HG03378 (cell line): ENCODE data around the gene LONRF2.

Experiments
- ATAC-seq: cut with Tn5 transposase; IDR thresholded peaks from one replicate; pipeline ENCODE4 v1.9.1; 2021; ENCODE audit warnings: mild to moderate bottlenecking, moderate library complexity; ENCODE audit not compliant: unreplicated experiment

The LONRF2 gene

DNA sequence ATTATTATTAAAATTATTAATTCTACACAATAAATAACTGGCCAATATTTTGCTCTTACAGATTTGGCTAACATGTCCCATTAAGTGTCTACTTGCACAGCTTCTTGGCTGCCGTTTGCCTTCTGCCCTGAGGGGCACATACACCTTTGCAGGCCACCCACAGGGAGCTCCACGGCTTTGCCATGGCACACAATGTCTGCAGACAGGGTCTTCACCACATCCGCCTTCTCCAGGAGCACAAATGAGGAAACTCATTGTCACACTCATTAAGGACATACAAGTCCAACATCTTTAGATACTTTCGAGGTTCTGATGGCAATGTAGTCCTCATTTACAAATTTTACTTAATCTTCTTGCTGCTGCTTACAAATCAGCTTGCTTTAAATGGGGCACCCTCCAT, 45.6 kb downstream of the LONRF2 start:
- no peak for ATAC-seq

DNA sequence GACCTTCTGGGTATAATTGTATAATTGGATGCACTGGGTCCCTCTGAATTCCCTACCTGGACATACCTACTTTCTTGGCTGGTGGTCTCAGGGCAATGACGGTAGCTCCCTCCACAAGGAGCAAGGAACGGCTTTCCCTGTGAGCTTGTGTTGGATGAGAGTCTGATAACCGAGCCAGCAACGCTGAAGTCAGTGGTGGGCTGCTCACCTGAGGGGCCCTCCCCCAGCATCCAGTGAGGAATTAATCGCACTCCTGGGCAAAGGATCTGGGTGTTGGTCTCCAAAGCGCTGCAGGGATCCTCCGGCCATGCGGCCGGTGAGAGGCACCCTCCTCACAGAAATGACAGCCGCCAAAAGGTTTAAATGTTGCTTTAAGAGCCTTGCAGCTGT, 47.1 kb downstream of the LONRF2 start:
- ATAC-seq = no peak

DNA sequence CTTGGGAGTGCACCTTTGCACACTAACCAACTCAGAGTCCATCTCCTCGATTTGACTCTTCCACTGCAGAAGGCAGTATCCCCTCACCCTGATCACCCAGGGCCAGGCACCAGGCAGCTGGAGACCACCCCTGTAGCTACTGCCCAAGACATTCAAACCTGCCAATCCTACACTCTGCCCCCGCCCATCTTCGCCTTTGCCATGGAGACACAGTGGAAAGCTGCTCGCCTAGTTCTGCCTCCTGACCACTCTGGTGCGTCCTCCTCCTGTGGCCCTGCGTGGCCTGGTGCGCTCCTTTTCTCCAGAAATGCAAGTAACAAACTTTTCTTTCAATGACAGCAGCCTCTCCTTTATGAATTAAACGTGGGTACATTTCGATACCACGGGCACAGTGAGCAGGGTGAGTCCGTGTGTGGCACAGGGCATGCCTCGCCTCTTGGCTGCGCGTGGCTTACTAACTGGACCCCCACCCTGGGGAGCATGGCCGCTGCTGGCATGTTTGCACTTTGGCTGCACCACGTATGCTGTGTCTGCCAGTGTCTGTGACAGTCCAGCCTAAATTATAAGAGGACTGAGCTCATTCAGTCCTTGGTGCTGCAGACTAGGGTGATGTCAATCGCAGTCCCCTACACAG, 47.6 kb downstream of the LONRF2 start:
- ATAC-seq = no peak

DNA sequence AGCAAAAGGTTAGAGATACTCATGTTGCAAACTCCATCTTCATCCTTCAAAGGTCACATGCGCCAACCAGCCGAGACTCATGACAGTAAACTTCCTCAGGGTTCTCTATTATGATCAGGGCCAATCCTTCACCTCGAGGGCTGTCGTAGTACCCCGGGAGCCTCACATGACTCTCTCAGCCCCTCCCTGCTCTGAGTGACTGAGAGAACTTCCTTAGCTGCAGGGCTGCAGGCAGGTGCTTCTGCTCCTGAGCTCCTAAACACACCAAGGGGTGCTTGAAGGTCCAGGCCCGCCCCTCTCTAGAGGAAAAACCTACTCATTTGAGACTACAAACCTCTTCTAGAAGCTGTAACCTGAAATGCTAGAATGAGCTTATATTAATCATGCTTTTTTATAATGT, 48.2 kb downstream of the LONRF2 start:
- no peak for ATAC-seq

DNA sequence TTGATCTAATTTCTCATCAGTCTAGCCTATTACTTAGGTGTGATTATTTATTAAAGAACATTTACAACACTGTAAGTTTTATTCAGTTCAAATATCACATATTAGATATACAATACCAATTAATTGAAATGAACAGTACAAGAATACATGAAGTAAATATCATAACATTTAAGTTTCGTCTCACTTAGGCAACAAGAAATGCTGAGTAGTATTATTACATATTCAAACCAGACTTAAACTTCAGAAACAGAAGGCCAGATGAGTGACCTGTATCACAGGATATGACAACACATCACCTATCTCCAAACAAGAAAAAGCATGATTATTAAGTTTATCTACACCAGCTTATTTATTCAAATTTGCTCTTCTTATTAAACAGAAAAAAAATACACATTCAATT, 48.9 kb downstream of the LONRF2 start:
- ATAC-seq = no peak

DNA sequence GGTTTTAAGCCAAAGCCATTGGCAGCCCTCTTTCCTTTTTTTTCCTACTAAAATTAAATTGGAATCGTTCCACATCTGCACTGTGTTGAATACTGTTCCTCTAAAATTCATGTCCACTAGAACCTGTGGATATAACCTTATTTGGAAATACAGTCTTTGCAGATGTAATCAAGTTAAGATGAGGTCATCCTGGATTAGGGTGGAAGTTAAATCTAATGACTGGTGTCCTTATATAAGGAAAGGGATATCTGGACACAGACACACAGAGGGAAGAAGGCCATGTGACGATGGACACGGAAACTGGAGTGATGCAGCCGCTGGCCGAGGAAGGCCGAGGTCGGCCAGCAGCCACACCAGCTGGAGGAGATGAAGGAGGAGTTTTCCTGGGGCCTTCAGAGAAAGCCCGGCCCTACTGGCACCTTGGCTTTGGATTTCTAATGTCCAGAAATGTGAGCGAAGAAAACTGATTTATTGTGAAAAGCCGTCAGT, 49.4 kb downstream of the LONRF2 start:
- ATAC-seq = no peak

DNA sequence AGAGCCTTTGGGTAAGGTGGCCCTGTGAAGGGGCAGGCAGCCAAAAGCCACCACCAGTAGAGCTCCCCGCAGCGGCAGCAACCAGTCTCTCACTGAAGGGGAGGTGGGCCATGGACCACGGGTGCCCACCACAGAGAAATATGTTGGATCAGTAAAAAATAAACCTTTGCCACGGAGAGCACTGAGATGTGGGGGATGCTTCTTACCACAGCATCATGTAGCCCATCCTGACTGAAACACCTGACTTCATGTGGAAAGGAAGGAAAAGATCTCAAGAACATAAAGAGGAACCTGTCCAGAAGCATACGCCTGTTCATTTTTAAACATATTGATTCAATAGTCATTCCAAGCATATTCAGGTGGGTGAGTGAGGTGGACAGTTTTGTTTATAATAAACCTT, 51.1 kb downstream of the LONRF2 start:
- ATAC-seq = no peak

DNA sequence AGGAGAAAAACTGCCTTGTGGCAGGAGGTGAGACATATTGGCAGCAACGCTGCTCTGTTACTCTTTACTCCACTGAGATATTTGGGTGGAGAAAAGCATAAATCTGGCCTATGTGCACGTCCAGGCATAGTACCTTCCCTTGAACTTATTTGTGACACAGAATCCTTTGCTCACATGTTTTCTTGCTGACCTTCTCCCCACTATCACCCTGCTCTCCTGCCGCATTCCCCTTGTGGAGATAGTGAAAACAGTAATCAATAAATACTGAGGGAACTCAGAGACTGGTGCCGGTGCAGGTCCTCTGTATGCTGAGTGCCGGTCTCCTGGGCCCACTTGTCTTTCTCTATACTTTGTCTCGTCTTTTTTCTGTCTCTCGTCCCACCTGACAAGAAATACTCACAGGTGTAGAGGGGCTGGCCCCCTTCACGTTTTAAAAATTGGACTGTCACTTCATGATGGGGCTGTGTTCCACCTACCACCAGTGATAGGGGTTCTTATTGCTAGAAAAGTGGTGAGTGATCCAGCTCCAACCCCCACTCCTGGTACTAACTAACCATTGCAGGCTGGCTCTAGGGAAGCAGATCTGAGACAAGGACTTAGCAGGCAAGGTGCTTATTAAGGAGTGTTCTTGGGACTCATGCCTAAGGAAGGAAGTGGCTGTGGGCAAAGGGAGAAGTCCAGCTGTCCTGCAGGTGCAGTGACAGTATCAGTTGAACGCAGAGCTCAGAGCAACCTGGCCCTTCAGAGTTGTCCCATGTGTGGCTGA, 51.7 kb downstream of the LONRF2 start:
- ATAC-seq = no peak

DNA sequence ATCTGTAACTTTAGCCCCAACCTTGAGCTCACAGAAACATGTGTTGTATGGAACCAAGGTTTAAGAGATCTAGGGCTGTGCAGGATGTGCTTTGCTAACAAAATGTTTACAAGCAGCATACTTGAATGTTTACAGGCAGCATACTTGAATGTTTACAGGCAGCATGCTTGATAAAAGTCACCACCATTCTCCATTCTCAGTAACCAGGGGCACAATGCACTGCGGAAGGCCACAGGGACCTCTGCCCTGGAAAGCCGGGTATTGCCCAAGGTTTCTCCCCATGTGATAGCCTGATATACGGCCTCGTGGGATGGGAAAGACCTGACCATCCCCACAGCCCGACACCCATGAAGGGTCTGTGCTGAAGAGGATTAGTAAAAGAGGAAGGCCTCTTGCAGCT, 52.4 kb downstream of the LONRF2 start:
- ATAC-seq = no peak

DNA sequence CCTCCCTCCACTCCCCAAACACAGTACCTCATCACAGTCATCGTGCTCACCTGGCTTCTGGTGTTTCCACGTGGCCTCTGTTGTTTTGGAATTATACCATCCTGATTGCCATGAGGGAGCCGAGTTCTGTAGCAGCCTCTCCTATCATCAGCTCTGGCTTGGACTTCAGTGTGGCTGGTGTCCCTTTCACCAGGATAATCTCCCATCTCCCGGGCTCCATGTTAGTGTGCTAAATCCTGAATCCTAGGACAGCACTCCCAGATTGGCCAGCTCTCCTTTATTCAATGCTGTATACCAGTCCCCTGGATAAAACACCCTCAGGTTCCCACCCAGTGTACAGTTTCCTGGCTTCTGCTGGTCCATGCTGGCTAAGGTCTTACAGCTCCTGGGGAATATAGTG, 53.3 kb downstream of the LONRF2 start:
- no peak for ATAC-seq

DNA sequence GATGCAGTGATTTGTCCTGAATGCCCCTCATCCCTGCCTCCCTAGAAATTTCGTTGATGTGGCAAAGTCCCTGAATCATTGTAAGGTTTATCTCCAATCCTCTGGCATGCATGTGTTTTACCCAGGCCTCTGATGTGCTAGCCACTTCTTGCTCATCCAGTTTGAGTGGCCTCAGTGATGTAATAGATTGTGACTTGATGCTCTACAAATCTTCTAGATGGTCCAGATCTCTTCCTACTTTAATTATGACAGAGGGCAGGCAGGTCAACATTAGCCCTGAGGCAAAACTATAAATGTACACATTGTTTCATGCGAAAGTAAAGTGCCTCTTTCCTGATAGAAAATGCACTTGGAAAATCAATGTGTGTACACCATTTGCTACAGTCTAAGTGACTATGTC, 54.5 kb downstream of the LONRF2 start:
- ATAC-seq = no peak

DNA sequence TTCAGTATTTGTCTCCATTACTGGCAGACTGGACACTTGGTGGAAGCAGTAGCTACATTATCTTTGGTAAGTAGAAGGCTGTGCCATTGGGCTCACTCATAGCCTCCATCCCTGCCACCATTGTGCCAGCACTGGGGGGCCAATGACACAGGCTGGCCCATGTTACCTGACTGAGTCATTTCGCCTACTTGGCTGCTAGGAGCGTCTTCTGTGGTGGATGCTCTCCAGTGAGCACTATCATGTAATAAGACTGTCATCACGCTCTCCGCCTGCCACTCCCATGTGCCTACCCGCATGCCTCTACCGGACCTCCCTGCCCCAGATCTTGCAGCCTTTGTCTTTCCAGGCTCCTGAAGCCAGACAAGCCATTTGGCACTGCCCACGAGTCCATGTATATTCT, 56.2 kb downstream of the LONRF2 start:
- no peak for ATAC-seq

DNA sequence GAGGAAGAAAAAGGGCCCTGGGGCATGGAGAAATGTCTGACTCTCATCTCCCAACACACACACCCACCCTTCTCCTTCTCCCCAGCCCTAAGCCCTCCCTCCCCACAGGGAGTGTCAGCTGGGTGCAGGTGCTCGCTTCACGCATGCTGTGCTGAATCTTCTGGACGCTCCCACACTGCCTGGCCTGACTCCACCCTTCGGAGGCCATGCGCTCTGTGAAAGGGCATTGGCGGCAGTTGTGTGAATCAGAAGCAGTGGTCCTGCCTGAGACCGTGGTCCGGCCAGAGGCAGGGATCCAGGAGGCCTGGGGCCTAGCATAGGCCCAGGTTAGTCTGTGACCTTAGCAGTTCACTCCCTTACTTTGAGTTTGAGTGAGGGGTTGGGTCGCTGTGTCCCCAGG, 57.1 kb downstream of the LONRF2 start:
- no peak for ATAC-seq

DNA sequence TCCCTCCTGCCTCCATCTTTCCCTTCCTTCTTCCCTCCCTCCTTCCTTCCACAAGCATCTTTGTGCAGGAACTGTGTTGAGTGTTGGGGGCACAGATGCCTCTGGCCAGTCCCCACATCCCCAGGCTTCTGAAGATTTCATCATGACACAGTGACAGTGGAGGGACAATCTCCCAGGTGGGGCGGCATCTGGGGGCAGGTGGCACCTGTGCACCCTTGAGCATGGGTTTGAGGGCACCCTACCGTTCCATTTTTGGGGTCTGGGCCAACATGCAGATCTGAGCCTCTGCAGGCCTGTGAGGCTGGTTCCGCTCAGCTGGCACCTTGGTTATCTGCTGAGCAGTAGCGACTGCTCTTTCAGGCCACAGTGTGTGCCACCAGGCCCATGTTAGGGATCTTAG, 57.6 kb downstream of the LONRF2 start:
- no peak for ATAC-seq

DNA sequence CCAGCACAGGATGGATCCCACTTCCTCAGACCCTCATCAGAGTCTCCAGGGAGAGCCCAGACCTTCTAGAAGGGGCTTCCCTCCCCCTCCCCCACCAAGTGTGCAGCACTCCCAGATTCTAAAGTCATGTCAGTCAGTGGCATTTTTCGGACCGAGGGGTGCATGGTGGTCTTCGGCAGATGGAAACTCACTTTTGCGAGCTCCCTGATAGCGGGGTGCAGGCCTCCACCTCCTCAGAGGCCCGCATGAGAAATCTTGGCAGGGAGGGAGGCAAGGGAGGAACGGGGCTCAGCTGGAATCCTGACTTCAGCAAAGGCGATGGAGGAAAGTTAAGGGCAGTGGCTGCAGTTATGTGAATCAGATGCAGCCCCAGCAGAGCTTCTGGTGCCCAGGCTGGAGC, 58.2 kb downstream of the LONRF2 start:
- ATAC-seq = no peak

DNA sequence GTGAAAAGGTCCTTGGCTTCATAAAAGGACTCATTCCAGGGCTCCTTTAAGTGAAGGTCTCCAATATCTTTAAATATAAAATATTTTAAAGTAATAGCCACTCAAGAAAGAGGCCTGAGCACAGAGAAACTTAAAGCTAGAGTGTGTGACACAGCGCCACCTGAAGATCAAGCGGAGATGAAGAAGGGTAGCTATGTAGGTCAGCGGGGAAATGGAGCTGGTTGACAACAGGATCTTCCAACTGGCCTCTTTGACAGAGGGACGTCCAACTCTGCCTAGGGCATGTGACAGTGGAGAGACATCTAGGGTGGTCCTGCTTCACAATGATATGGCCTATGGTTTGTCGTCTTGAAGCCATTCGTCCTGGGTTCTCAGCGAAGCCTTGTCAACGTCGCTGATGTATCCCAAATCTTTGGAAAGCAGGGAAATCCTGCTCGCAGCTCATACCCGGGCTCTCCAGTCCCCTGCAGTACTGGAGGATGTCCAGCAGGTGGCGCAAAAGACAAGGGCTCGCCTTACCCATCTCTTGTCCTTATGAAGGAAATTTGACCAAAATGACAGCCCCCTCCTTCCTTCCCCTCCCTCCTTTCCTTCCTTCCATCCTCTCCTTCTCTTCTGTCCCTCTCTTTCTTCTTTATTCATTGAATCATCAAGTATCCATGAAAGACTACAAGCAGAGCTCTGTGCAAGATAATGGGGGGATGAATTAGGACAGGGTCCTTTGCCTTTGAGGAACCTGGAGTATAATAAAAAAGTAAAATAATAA, 59.6 kb downstream of the LONRF2 start:
- ATAC-seq = no peak

DNA sequence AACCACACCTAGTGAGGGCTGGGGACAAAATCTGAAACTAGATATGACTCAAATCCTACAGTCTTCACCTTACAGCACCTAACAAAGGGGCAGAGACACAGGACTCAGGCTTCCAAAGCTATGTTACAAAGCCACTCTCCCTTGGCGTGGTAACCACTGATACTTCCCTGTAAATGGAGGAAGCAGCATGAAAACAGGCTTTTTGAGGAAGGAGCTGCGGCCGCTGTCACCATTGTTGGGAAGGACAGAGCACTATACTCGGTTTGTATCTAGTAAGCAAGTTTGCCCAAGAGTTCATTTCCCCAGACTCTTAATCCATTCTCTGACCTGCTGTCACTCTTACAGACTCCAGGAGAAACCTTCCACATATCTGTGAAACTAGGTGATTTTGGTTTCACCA, 60.3 kb downstream of the LONRF2 start:
- no peak for ATAC-seq

DNA sequence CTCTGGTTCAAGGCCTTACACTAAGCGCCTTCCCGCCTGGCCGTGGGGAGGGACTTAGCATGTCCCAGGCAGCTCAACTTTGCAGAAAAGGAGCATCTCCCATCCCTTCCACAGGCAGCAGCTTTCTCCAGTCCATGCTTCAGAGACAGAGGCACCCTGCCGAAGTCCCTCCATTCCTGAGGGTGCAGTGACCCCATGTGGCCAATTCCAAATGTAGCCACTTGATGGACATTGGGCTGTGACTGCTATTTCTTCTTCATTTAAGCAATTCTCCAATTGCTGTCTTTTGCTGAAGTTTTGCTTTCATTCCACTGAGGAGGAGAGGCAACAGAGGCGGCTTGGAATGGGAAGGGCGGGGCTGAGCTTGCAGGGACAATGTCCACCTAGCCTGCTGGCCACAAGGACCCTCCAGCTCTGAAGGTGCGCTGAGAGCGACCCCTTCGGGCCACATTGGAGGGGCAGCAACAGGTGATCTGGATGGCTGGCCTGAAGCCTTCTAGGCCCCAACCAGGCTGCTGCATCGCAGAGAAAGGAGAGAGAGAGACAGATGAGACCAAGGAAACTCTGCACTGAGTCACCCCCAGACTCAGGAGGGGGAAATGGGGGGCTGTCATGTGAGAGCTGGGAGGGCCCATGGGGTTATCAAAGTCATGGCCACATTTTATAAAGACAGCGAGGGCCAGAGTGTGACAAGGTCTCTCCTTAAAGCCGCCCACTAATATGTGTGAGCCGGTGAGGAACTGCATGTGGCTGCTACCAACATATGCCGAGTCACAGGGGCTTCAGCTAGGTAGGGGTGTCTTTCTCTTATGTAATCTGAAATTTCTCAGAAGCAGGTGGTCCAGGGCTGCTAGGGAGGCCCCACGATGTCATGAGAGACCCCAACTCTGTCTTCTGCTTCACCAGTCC, 61.3 kb downstream of the LONRF2 start:
- no peak for ATAC-seq

DNA sequence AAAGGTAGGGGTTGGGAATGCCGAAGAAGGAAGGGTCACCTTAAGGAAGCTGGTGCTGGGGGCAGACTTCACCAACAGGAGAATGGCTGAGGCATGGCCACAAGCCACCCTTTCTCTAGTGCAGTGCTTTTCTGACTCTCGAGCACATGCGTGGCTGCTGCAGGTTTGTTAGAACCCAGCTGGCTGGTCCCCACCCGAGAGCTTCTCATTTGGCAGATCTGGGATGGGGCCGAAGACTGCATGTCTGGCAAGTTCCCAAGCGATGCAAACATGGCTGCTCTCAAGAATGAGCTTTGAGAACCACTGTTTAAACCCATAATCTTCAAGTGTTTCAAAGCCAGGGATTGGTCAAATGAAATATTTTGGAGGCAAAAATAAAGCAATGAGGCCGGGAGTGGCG, 63.2 kb downstream of the LONRF2 start:
- no peak for ATAC-seq

DNA sequence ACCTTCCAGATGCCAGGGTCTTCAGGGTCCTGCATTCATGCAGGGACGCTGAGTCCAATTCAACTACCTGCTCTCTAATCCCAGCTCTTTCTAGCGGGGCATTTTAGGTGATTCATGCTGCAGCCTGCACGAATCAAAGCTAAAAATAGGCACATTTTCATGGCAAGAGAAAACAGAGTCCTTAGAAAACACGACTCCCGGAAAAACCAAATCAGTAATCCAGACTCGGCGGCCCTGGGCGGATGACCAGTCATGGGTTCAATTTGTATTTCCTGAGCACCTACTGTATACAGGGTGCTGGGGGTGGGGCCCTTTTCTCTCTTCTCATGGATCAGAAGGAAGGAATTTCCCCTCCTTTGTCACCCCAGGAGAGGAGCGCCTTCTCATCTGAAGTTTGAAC, 64.4 kb downstream of the LONRF2 start:
- no peak for ATAC-seq

DNA sequence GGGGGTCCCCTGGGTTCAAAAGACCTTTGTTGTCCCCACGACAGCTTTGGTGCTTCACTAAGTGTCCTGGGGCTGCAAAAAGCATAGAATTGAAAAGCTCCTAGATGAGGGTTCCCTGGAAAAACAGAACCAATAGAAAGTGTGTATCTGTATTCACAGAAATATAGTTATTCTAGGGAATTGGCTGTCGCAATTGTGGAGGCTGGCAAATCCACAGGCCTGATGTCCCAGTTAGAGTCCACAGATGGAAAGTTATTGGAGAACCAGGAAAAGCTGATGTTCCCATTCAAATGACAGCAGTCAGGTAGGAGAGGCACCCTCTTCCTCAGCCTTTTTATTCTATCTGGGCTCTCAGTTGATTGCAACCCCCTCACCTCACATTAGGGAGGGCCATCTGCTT, 65.5 kb downstream of the LONRF2 start:
- no peak for ATAC-seq
